SK-N-SH treated with all-trans-retinoic acid at 6 μM for 48 hours (cell line): Measurements from ENCODE around the gene NPAS2.

Source experiments
- ATAC-seq: fragments of 200-7000 bp; cut with Tn5 transposase; 3 replicates; pipeline ENCODE4 v1.9.1; 2020; ENCODE audit warnings: mild to moderate bottlenecking, moderate library complexity
- ARNTL ChIP-seq: fragments of 450-650 bp; formaldehyde crosslinking; IDR thresholded peaks from 2 replicates; pipeline ENCODE4 v1.5.0; 2020; ENCODE audit warnings: low read depth, mild to moderate bottlenecking, moderate library complexity, borderline replicate concordance
- BACH2 ChIP-seq: fragments of 250-450 bp; sonication (Bioruptor Pico); IDR thresholded peaks from 2 replicates; pipeline ENCODE4 v1.9.0; 2021; ENCODE audit warnings: mild to moderate bottlenecking, borderline replicate concordance
- CSDC2 ChIP-seq: fragments of 250-450 bp; sonication (Bioruptor Pico); IDR thresholded peaks from 2 replicates; pipeline ENCODE4 v1.5.0; 2020; ENCODE audit warnings: mild to moderate bottlenecking, moderate library complexity
- ESRRG ChIP-seq: fragments of 250-450 bp; sonication (Bioruptor Pico); IDR thresholded peaks from 2 replicates; pipeline ENCODE4 v1.6.1; 2021; ENCODE audit warnings: mild to moderate bottlenecking
- GLIS3 ChIP-seq: fragments of 250-450 bp; sonication (Bioruptor Pico); IDR thresholded peaks from 2 replicates; pipeline ENCODE4 v1.5.0; 2020; ENCODE audit warnings: mild to moderate bottlenecking, moderate library complexity
- ISL1 ChIP-seq: fragments of 250-450 bp; sonication (Bioruptor Pico); IDR thresholded peaks from 2 replicates; pipeline ENCODE4 v2.1.2; 2022; ENCODE audit warnings: mild to moderate bottlenecking, moderate library complexity
- OSR1 ChIP-seq: fragments of 250-450 bp; sonication (Bioruptor Pico); IDR thresholded peaks from 2 replicates; pipeline ENCODE4 v1.8.0; 2022; ENCODE audit warnings: moderate library complexity, mild to moderate bottlenecking, inconsistent platforms
- PPARA ChIP-seq: fragments of 250-450 bp; sonication (Bioruptor Pico); IDR thresholded peaks from 2 replicates; pipeline ENCODE4 v1.5.0; 2020; ENCODE audit warnings: mild to moderate bottlenecking, borderline replicate concordance
- RARB ChIP-seq: fragments of 250-450 bp; sonication (Bioruptor Pico); IDR thresholded peaks from 2 replicates; pipeline ENCODE4 v1.8.0; 2021; ENCODE audit warnings: mild to moderate bottlenecking, moderate library complexity
- TCF4 ChIP-seq: fragments of 250-450 bp; sonication (Bioruptor Pico); IDR thresholded peaks from 2 replicates; pipeline ENCODE4 v1.8.0; 2021; ENCODE audit warnings: mild to moderate bottlenecking, moderate library complexity, borderline replicate concordance
- TOX ChIP-seq: fragments of 250-450 bp; sonication (Bioruptor Pico); IDR thresholded peaks from 2 replicates; pipeline ENCODE4 v1.8.0; 2021; ENCODE audit warnings: mild to moderate bottlenecking, moderate library complexity, borderline replicate concordance
- ZC3H10 ChIP-seq: fragments of 250-450 bp; sonication (Bioruptor Pico); IDR thresholded peaks from 2 replicates; pipeline ENCODE4 v1.5.1; 2021; ENCODE audit warnings: mild to moderate bottlenecking, moderate library complexity
- ZFP3 ChIP-seq: fragments of 250-450 bp; sonication (Bioruptor Pico); IDR thresholded peaks from 2 replicates; pipeline ENCODE4 v1.5.0; 2020; ENCODE audit warnings: mild to moderate bottlenecking, moderate library complexity
- ZFP30 ChIP-seq: fragments of 450-650 bp; formaldehyde crosslinking; IDR thresholded peaks from 2 replicates; pipeline ENCODE4 v1.5.0; 2022; ENCODE audit warnings: mild to moderate bottlenecking, moderate library complexity
- ZNF565 ChIP-seq: fragments of 450-650 bp; formaldehyde crosslinking; conservative IDR thresholded peaks from 2 replicates; pipeline ENCODE4 v1.5.0; 2020; ENCODE audit warnings: low read depth, mild to moderate bottlenecking, moderate library complexity
- ZNF70 ChIP-seq: fragments of 450-650 bp; formaldehyde crosslinking; IDR thresholded peaks from 2 replicates; pipeline ENCODE4 v1.5.0; 2020; ENCODE audit warnings: mild to moderate bottlenecking, moderate library complexity
- TF ChIP-seq, protein P1 (sequence below): fragments of 250-450 bp; sonication (Bioruptor Pico); IDR thresholded peaks from 2 replicates; pipeline ENCODE4 v1.5.1; 2021; ENCODE audit warnings: mild to moderate bottlenecking, moderate library complexity
- TF ChIP-seq, protein P2 (sequence below): fragments of 250-450 bp; sonication (Bioruptor Pico); IDR thresholded peaks from 2 replicates; pipeline ENCODE4 v1.8.0; 2020; ENCODE audit warnings: mild to moderate bottlenecking, moderate library complexity, borderline replicate concordance
- TF ChIP-seq, protein P3 (sequence below): fragments of 250-450 bp; sonication (Bioruptor Pico); IDR thresholded peaks from 2 replicates; pipeline ENCODE4 v1.8.0; 2021; ENCODE audit warnings: low read depth, mild to moderate bottlenecking, moderate library complexity, borderline replicate concordance
- TF ChIP-seq, protein P4 (sequence below): fragments of 250-450 bp; sonication (Bioruptor Pico); IDR thresholded peaks from 2 replicates; pipeline ENCODE4 v1.5.0; 2020; ENCODE audit warnings: mild to moderate bottlenecking, moderate library complexity

The NPAS2 gene

DNA sequence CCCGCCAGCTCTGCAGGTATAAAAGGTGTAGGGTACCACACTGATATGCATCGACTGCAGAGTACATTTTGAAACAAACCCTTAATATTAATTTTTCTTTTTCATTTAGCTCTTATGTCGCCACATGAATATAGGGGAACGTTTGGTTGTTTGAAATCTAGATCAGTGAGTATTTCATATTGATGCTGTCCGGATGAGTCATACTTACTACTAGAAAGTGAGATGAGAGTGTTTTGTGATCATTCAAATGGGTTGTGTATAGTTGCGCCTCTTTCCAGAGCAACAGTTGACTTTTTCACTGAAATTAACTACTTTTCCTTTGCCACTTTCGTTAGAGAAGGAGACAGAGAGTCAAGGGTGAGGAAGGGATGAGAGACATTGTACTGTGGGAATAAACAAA lies 24.6 kb downstream of the NPAS2 start:
- peak; percentile 46; the same call in 2 of the 3 replicates for ATAC-seq
- TF ChIP-seq, protein P1, sequence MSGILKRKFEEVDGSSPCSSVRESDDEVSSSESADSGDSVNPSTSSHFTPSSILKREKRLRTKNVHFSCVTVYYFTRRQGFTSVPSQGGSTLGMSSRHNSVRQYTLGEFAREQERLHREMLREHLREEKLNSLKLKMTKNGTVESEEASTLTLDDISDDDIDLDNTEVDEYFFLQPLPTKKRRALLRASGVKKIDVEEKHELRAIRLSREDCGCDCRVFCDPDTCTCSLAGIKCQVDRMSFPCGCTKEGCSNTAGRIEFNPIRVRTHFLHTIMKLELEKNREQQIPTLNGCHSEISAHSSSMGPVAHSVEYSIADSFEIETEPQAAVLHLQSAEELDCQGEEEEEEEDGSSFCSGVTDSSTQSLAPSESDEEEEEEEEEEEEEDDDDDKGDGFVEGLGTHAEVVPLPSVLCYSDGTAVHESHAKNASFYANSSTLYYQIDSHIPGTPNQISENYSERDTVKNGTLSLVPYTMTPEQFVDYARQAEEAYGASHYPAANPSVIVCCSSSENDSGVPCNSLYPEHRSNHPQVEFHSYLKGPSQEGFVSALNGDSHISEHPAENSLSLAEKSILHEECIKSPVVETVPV = no peak
- TF ChIP-seq, protein P2, sequence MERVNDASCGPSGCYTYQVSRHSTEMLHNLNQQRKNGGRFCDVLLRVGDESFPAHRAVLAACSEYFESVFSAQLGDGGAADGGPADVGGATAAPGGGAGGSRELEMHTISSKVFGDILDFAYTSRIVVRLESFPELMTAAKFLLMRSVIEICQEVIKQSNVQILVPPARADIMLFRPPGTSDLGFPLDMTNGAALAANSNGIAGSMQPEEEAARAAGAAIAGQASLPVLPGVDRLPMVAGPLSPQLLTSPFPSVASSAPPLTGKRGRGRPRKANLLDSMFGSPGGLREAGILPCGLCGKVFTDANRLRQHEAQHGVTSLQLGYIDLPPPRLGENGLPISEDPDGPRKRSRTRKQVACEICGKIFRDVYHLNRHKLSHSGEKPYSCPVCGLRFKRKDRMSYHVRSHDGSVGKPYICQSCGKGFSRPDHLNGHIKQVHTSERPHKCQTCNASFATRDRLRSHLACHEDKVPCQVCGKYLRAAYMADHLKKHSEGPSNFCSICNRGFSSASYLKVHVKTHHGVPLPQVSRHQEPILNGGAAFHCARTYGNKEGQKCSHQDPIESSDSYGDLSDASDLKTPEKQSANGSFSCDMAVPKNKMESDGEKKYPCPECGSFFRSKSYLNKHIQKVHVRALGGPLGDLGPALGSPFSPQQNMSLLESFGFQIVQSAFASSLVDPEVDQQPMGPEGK (CRISPR knock-in tag) = no peak
- TF ChIP-seq ESRRG (no peak), OSR1 (CRISPR knock-in tag) (no peak), CSDC2 (no peak), ZFP3 (CRISPR knock-in tag) (no peak)

DNA sequence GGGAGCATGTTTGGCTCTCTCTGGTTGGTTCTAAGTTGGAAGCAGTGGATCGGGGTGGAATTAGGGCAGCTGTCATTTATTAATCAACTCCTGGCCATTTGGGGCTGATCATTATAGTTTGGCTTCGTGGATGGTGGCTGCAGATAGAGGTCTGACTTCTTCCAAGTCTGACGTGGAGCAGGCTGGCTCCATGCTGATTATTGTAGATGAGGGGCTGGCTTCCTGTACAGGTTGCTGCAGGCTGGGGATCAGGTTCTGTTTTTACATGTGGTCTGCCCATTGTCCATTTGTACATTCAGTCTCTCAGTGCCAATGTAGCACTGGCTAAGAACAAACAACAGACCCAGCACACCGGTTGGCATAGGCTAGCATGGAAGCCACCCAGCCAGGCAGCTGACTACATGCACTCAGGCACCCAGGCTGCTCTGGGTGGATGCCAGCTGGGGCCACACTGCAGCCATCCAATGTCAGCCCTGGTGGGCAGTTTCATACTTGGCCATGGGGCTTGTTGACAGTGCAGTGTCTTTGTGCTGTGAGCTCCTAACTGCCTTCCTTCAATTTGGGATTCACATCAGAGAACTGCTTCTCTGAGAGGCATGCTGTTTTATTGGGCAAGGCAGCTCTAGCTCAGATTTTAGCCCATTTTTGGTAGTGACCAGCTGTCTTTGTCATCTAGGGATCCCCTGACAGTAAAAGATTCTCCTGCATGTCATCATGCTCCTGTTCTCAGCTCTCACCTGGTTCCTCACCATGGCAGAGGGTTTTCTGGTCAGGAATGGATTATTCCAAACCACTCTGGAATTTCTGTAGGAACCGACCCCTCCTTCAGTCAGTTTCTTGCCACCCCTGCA lies 25.4 kb downstream of the NPAS2 start:
- no peak for ATAC-seq
- TF ChIP-seq ISL1 (CRISPR knock-in tag) (no peak), ZFP3 (CRISPR knock-in tag) (no peak), PPARA (CRISPR knock-in tag) (no peak), ZNF70 (CRISPR knock-in tag) (no peak), RARB (CRISPR knock-in tag) (no peak), CSDC2 (no peak), GLIS3 (CRISPR knock-in tag) (no peak), ARNTL (CRISPR knock-in tag) (no peak), ZFP30 (no peak), OSR1 (CRISPR knock-in tag) (no peak), BACH2 (CRISPR knock-in tag) (no peak), TOX (CRISPR knock-in tag) (no peak), ZC3H10 (CRISPR knock-in tag) (no peak), ZNF565 (CRISPR knock-in tag) (no peak), ESRRG (no peak), TCF4 (no peak)
- TF ChIP-seq, protein P3, sequence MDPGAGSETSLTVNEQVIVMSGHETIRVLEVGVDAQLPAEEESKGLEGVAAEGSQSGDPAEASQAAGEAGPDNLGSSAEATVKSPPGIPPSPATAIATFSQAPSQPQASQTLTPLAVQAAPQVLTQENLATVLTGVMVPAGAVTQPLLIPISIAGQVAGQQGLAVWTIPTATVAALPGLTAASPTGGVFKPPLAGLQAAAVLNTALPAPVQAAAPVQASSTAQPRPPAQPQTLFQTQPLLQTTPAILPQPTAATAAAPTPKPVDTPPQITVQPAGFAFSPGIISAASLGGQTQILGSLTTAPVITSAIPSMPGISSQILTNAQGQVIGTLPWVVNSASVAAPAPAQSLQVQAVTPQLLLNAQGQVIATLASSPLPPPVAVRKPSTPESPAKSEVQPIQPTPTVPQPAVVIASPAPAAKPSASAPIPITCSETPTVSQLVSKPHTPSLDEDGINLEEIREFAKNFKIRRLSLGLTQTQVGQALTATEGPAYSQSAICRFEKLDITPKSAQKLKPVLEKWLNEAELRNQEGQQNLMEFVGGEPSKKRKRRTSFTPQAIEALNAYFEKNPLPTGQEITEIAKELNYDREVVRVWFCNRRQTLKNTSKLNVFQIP (CRISPR knock-in tag) = no peak
- TF ChIP-seq, protein P4, sequence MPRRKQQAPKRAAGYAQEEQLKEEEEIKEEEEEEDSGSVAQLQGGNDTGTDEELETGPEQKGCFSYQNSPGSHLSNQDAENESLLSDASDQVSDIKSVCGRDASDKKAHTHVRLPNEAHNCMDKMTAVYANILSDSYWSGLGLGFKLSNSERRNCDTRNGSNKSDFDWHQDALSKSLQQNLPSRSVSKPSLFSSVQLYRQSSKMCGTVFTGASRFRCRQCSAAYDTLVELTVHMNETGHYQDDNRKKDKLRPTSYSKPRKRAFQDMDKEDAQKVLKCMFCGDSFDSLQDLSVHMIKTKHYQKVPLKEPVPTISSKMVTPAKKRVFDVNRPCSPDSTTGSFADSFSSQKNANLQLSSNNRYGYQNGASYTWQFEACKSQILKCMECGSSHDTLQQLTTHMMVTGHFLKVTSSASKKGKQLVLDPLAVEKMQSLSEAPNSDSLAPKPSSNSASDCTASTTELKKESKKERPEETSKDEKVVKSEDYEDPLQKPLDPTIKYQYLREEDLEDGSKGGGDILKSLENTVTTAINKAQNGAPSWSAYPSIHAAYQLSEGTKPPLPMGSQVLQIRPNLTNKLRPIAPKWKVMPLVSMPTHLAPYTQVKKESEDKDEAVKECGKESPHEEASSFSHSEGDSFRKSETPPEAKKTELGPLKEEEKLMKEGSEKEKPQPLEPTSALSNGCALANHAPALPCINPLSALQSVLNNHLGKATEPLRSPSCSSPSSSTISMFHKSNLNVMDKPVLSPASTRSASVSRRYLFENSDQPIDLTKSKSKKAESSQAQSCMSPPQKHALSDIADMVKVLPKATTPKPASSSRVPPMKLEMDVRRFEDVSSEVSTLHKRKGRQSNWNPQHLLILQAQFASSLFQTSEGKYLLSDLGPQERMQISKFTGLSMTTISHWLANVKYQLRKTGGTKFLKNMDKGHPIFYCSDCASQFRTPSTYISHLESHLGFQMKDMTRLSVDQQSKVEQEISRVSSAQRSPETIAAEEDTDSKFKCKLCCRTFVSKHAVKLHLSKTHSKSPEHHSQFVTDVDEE = no peak
- TF ChIP-seq, protein P1 = no peak
- TF ChIP-seq, protein P2 (CRISPR knock-in tag) = no peak
- TF ChIP-seq, all 23 proteins: peak for 0
